Mononuclear cell (primary cell): ENCODE results near the gene SLC12A5. TPM values are rescaled to one million over a fixed set of nuclear protein-coding genes. Genes with fewer than 3 reads are reported as not detected.

Experiments used
- H3K27me3 ChIP-seq: 2 replicates; pipeline ENCODE4 v1.6.0; 2011; ENCODE audit warnings: low read length, control low read depth; ENCODE audit not compliant: insufficient read depth
- H3K4me1 ChIP-seq: 2 replicates; pipeline ENCODE4 v1.5.1; 2011; ENCODE audit warnings: mild to moderate bottlenecking, low read length, control low read depth; ENCODE audit not compliant: insufficient read depth
- H3K4me3 ChIP-seq: 2 replicates; pipeline ENCODE4 v1.5.1; 2011; ENCODE audit warnings: mild to moderate bottlenecking, low read length, moderate library complexity
- H3K9me3 ChIP-seq: 2 replicates; pipeline ENCODE4 v1.5.1; 2011; ENCODE audit warnings: low read depth, mild to moderate bottlenecking, control low read depth, low read length
- total RNA-seq: library from RNA; depleted of rRNA; stranded (reverse); fragments of >200 nt; gene quantifications from one replicate; pipeline ENCODE4 v1.2.3, GENCODE V29; 2012

The SLC12A5 gene
- total RNA-seq, 1 donor: 0.10 TPM

DNA sequence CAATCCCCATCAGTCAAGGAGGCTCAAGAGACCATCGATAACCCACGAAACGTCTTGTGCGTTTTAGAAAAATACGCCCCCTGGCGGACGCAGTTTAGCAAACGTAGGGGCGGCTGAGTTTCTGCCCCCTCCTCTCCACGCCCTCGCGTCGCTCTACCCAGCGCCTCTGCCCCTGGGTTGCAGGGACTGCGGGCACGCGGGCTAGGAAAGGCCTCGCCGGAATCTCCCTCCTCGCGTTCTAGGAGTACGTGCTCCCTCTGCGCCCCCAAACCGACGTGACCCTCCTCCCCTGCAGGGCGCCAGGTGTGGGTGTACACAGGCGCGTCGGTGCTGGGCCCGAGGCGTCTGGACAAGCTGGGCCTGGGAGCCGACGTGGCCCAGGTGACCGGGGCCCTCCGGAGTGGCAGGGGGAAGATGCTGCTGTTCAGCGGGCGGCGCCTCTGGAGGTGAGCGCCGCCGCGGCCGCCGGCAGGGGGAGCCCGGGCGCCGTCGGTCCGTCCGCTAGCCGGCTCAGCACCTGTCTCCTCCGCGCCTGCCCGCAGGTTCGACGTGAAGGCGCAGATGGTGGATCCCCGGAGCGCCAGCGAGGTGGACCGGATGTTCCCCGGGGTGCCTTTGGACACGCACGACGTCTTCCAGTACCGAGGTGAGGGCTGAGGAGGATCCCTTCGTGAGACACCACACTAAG is 15.0 kb upstream of the SLC12A5 start:
- Histone ChIP-seq H3K4me3 (no peak overlapping the region), H3K9me3 (no peaks in the 10 kb centered on the region), H3K27me3 (peaks cover 49% of the 10 kb centered on the region), H3K4me1 (peaks cover 46% of the 10 kb centered on the region)

- H3K4me1 ChIP-seq: peaks cover 38% of the 10 kb centered on the region
- H3K9me3 ChIP-seq: no peaks in the 10 kb centered on the region
- peaks cover 41% of the 10 kb centered on the region for H3K27me3 ChIP-seq
- H3K4me3 ChIP-seq: no peak overlapping the region
These were observed 14.3 kb upstream of the SLC12A5 start for GRCh38 chr20:46014517-46015396.

GRCh38 chr20:46017272-46017671 is 11.7 kb upstream of the SLC12A5 start:
- H3K4me3 ChIP-seq: no peak overlapping the region
- H3K27me3 ChIP-seq: peaks cover 31% of the 10 kb centered on the region
- H3K4me1 ChIP-seq: peaks cover 25% of the 10 kb centered on the region
- no peaks in the 10 kb centered on the region for H3K9me3 ChIP-seq

- H3K9me3 ChIP-seq: no peaks in the 10 kb centered on the region
- peaks cover 28% of the 10 kb centered on the region for H3K27me3 ChIP-seq
- H3K4me3 ChIP-seq: no peak overlapping the region
- H3K4me1 ChIP-seq: peaks cover 34% of the 10 kb centered on the region
These were observed 10.9 kb upstream of the SLC12A5 start for GRCh38 chr20:46018112-46018511.

DNA sequence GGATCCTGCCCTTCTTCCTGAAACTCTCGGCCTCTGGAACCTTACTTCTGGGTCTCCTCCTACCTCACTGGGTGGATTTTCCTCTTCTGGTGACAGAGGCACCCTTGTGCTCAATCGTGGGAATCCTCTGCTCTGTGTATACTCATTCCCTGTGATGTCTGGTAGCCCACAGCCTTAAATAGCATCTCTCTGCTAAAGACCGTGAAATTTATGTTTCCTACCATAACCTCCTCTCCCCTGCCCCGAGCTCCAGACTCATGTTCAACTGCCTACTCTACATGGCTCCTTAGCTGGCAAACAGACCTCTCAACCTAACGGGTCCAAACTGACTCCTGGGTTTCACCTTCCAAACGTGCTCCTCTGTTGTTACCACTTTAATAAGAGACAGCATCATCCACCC is 10.4 kb upstream of the SLC12A5 start:
- H3K9me3 ChIP-seq: no peaks in the 10 kb centered on the region
- peaks cover 30% of the 10 kb centered on the region for H3K27me3 ChIP-seq
- H3K4me3 ChIP-seq: no peak overlapping the region
- peaks cover 29% of the 10 kb centered on the region for H3K4me1 ChIP-seq

DNA sequence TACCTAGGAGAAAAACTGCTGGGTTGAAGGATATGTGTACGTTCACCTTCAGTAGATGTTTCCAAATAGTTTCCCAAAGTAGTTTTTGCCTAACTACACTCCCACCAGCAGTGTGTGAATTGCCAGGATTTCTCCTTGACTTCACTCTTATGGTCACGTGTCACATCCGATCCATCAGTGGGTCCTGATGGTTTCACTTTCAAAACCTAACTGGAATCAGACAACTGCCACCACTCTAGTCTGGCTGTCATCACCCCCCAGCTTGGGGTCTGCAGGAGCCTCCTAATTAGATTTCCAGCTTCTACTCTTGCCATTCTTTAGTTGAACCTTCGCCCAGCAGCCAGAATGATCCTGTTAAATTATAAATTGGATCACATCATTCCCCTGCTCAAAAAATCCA is 8.5 kb upstream of the SLC12A5 start:
- H3K27me3 ChIP-seq: peaks cover 26% of the 10 kb centered on the region

GRCh38 chr20:46021361-46022359 is 7.4 kb upstream of the SLC12A5 start:
- Histone ChIP-seq H3K27me3 (peaks cover 27% of the 10 kb centered on the region), H3K9me3 (no peaks in the 10 kb centered on the region), H3K4me3 (no peak overlapping the region), H3K4me1 (peaks cover 18% of the 10 kb centered on the region)

More for the DNA sequence above, 8.5 kb upstream of the SLC12A5 start:
- H3K4me1 ChIP-seq: peaks cover 18% of the 10 kb centered on the region
- H3K9me3 ChIP-seq: no peaks in the 10 kb centered on the region
- no peak overlapping the region for H3K4me3 ChIP-seq

DNA sequence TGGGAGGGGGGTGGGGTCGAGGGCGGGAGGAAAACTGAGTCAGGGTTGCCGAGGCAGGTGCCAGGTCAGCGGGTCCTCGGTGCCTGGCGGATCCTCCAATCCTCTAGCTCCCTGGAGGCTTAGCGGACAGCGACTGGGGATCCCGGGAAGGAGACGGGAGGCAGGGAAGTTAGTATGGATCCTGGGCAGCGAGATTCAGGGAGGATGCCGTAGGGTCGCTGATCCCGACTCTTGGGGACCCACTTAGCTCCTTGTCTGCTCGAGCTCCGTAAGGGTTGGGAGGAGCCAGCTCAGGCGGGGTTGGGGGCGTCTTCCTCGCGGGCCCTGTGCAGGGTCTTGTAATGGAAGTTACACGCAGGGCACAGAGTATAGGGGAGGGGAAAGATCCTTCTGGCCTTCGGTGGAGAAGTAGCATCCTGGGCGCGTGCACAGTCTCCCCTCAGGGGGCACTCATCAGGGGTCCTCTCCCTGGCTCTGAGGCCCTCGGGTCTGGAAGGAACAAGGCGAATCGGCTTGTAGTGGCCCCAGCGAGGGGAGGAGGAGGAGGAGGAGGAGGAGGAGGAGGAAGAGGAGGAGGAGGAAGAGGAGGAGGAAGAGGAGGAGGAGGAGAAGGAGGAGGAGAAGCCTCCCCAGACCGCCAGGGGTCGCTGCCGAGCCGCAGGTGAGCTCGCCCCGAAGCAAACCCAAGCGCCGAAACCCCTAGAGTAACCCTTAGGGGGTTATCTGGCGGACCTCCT is 6.4 kb upstream of the SLC12A5 start:
- H3K4me1 ChIP-seq: peaks cover 18% of the 10 kb centered on the region
- H3K9me3 ChIP-seq: no peaks in the 10 kb centered on the region
- no peak overlapping the region for H3K4me3 ChIP-seq
- H3K27me3 ChIP-seq: peaks cover 37% of the 10 kb centered on the region

DNA sequence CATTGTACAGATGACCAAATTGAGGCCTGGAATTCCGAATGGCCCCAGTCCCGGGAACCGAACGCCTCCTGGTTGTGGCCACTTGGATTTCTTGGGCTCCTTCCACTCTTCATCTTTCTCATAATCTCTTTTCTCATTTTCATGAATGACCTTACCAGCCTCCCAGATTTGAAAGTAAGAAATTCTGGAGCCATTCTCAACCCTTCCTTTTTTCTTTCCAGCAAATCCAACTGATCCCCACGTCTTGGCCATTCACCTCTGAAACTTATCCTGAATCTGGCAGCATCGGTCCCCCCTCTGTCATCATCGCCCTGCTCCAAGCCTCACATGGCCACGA is 5.9 kb upstream of the SLC12A5 start:
- H3K27me3 ChIP-seq: peaks cover 42% of the 10 kb centered on the region
- peaks cover 18% of the 10 kb centered on the region for H3K4me1 ChIP-seq
- no peak overlapping the region for H3K4me3 ChIP-seq
- H3K9me3 ChIP-seq: no peaks in the 10 kb centered on the region

DNA sequence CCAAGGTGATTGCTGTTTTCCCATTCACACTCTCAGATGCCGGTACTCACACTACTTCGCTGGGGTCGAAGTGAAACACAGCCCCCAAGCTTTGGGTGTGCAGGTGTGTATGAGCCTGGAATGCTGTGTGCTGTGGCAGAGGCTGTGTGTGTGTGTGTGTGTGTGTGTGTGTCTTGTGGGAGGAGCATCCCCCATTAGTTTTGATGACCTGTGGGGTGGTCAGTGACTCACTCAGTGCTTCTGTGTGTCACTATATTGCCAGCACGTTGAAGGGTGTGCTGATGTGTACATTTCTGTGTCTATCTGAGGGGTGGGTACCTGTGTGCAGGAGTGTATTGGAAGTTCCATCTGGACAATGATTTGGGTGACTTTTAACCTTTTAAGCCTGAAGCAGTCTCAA is 5.0 kb upstream of the SLC12A5 start:
- H3K27me3 ChIP-seq: peaks cover 51% of the 10 kb centered on the region
- no peaks in the 10 kb centered on the region for H3K9me3 ChIP-seq
- no peak overlapping the region for H3K4me3 ChIP-seq
- H3K4me1 ChIP-seq: peaks cover 18% of the 10 kb centered on the region

DNA sequence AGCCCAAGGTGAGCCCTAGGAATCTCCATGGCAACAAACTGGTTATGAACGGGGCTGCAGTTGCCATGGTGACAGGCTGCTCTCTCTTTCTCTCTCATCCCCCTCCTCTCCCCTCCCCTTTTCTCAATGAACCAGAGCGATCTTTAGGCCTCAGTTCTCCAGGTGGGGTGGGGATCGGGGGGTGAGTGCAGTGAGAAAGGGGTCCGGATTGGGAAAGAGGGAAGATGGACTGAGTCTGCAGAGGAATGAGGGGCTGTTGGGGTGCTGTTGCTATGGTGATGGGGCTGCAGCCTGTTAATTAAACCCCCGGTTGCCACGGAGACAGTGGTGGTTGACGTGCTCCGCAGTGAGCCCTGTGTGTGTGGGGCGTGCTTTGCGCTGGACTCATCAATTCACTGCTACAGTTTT is 3.6 kb upstream of the SLC12A5 start:
- peaks cover 56% of the 10 kb centered on the region for H3K27me3 ChIP-seq
- H3K4me1 ChIP-seq: peaks cover 18% of the 10 kb centered on the region
- no peaks in the 10 kb centered on the region for H3K9me3 ChIP-seq
- no peak overlapping the region for H3K4me3 ChIP-seq

- Histone ChIP-seq H3K27me3 (peaks cover 64% of the 10 kb centered on the region), H3K9me3 (no peaks in the 10 kb centered on the region), H3K4me3 (no peak overlapping the region), H3K4me1 (peaks cover 8% of the 10 kb centered on the region)
These were observed 1.7 kb upstream of the SLC12A5 start for GRCh38 chr20:46027245-46027853.

DNA sequence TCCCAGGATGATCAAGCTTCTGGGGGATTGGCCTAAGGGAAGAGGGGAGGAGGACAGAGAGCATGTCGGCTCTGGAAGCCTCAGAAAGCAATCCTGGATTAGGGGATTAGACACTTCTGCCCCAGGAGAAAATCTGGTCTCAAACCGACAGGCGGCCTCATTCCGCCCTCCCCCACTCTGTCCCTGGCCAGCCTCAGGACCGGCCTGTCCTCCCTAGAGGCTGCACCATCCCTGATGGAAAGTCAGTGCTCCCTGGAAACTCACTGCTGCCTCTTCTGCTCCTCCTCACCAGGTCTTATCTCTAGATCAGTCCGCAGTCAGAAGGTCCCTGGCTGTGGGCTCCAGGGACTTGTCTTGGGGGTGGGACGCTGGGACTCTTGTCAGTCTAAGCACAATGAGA is 905 bp upstream of the SLC12A5 start:
- H3K4me1 ChIP-seq: peaks cover under 1% of the 10 kb centered on the region
- H3K9me3 ChIP-seq: no peaks in the 10 kb centered on the region
- no peak overlapping the region for H3K4me3 ChIP-seq
- peaks cover 67% of the 10 kb centered on the region for H3K27me3 ChIP-seq
